Urinary bladder (tissue), 4 donors: ENCODE data around the gene SCGB2B2. TPM values are rescaled to one million over a fixed set of nuclear protein-coding genes. Genes with fewer than 3 reads are reported as not detected.
"Not testable (repeated sequence)": the region's sequence is repeated elsewhere in the genome, so short reads cannot be mapped to it uniquely, and the experiment has no call there.

Experiments
- DNase-seq: peaks from one replicate; pipeline ENCODE4 v3.0.0-alpha.2; 2015; ENCODE audit errors: extremely low spot score
- H3K27ac ChIP-seq: one replicate; pipeline ENCODE4 v1.5.1; 2013; ENCODE audit warnings: low read depth, mild to moderate bottlenecking, moderate library complexity
- H3K36me3 ChIP-seq: one replicate; pipeline ENCODE4 v1.6.1; 2013; ENCODE audit warnings: mild to moderate bottlenecking, moderate library complexity; ENCODE audit not compliant: insufficient read depth
- H3K4me1 ChIP-seq: one replicate; pipeline ENCODE4 v1.6.1; 2013; ENCODE audit warnings: mild to moderate bottlenecking, moderate library complexity; ENCODE audit not compliant: insufficient read depth
- H3K4me3 ChIP-seq: one replicate; pipeline ENCODE4 v1.5.1; 2013; ENCODE audit warnings: low read depth, low read length
- WGBS: extraction: QIAGEN DNeasy Blood & Tissue Kit; methylation state at CpG from one replicate; pipeline ENCODE4 v1.1.7; 2013; 5-methylcytosine and 5-hydroxymethylcytosine counted together
- polyA plus RNA-seq: library from polyadenylated mRNA; stranded (reverse); fragments of 200-250 nt; gene quantifications from one replicate; pipeline ENCODE4 v1.2.3, GENCODE V29; 2013
- total RNA-seq: library from RNA; depleted of rRNA; stranded (reverse); fragments of >200 nt; gene quantifications from one replicate; pipeline ENCODE4 v1.2.3, GENCODE V29; 2014
- donor health status: healthy with polysubstance abuse.
- donor health status: healthy.

Gene SCGB2B2
- total RNA-seq = 0.32 TPM
- polyA plus RNA-seq = 0.20 TPM

DNA sequence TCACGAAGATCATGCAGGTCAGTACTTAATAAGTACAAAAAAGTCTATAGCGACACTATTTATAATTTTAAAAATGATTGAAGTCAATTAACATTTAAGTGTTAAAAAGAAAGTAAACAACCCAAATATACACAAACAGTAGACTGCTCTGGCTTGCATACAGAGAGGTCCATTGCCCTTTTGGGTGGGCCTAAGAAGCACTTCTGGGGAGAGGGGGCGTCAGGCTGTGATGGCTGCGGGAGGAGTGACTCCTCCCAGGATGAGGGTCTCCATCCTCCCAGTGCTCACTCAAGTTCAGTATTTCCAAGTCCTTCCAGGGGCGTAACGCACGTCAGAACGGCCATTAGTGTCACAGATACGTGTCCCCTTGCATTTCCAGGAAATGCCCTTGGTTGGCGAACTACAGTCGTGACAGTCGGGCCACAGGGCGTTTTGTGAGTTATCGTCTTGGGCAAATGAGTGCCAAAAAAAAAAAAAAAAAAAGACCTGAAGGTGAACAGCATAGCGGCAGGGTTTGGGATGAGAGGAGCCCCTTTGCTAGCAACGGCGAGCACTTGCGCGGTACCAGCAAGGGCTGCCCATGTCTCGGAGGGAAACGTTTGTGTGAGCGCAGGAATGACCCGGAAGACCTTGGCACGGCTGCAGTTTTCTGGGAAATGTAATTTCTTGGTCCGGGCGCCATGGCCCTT lies at the start of gene SCGB2B2:
Gene SCGB2B2, minus strand, starts transcription at position 463 of the 689 bp plus-strand sequence. CDS start 82,596 bp downstream, outside the sequence.
- Histone ChIP-seq H3K36me3 (peaks cover 6% of the 10 kb centered on the region), H3K27ac (peak within 1 kb of the TSS; percentile 99), H3K4me1 (no peaks in the 10 kb centered on the region), H3K4me3 (peak within 1 kb of the TSS; percentile 71)
- DNase-seq = peak; percentile 55
- 5% methylated on average over 26 of the region's 26 CpGs for WGBS

- H3K36me3 ChIP-seq = no peaks in the 10 kb centered on the region
- no peaks in the 10 kb centered on the region for H3K4me1 ChIP-seq
- H3K4me3 ChIP-seq = no peak overlapping the region
- H3K27ac ChIP-seq = no peak overlapping the region
- WGBS = 53% methylated on average over 6 of the region's 6 CpGs
- DNase-seq = no peak
These were observed 48.4 kb upstream of the SCGB2B2 start for GRCh38 chr19:34725400-34725799.

DNA sequence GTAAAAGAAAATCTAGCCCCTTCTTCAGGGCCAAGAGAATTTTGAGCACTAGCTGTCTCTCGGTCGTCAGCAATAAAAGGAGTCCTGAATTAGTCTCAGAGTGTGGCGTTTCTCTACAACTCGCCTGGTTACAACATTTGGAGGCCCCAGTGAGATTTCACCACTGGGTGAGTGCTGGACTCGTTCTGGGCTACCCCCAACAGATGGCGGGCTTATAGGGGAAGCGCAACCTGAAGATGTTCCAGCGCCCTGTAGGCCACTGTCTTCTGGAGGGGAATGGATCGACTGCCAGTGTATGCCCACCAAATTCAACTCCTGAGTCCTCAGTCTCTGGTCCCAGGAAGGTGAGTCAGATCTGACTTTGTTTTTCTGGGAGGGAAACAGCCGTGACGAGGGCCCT lies 45.4 kb upstream of the SCGB2B2 start:
- Histone ChIP-seq H3K4me3 (no peak overlapping the region), H3K27ac (no peak overlapping the region), H3K4me1 (no peaks in the 10 kb centered on the region), H3K36me3 (no peaks in the 10 kb centered on the region)
- WGBS = 44% methylated on average over 11 of the region's 11 CpGs
- DNase-seq = no peak

GRCh38 chr19:34715357-34715756 lies 38.4 kb upstream of the SCGB2B2 start:
- DNase-seq = no peak
- Histone ChIP-seq H3K4me3 (no peak overlapping the region), H3K36me3 (no peaks in the 10 kb centered on the region), H3K4me1 (no peaks in the 10 kb centered on the region), H3K27ac (no peak overlapping the region)

DNA sequence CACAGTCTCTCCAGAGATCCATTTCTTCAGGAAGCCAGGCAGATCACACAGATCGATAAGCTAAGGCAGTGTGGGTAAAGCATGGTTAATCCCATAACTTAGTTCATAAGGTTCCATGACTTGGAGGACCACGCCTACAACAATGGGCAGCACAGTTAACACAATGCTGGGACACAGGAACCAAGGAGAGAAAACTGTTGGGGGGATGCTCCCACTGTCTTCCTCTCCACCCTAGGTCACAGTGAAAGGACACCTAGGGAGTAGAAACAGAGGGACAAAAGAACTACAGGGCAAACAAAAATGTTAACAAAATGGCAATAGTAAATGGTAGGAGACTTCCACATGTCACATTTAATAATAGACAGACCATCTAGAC lies 36.3 kb upstream of the SCGB2B2 start:
- no peak overlapping the region for H3K27ac ChIP-seq
- WGBS = 80% methylated on average over 2 of the region's 2 CpGs
- H3K36me3 ChIP-seq = no peaks in the 10 kb centered on the region
- DNase-seq = no peak
- H3K4me1 ChIP-seq = no peaks in the 10 kb centered on the region
- H3K4me3 ChIP-seq = no peak overlapping the region

DNA sequence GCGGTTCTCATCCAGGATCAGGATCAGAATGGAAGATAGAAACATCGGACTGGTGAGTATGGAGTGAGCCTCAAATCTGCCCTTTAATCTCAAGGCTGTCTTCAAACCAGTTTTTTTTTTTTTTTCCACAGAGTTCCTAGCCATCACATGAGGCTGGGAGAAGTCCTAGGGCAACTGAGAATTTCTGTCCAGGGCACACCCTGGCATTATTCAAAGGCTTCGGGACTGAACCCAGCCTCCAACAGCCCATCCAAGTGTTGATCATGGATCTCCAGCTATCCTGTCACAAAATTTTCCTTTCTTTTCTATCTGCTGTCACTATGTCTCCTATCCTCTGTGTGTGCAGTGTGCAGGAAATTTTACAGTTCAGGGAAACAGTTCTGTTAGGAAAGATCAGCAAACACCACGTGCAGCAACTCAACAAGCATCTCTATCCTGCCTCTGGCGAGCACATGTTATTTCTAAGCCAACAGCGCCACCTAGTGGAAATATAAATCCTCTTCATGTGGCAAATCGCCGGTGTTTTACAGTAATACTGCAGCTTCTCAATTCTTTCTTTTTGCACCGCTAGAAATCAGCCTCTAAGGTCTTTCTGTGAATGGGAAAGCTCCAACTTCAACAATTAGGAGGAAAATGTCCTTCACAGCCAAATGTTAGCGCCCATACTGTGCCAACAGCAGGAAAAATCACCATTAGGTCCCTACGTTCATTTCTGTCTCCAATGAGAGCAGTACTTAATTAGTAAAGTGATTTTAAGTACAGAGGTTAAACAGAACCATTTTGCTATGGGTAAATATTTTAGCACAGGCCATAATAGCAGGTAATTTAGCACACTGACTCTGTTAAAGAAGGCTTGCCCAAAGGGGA lies 35.7 kb upstream of the SCGB2B2 start:
- no peaks in the 10 kb centered on the region for H3K36me3 ChIP-seq
- no peak overlapping the region for H3K27ac ChIP-seq
- no peak overlapping the region for H3K4me3 ChIP-seq
- no peak for DNase-seq
- no peaks in the 10 kb centered on the region for H3K4me1 ChIP-seq
- WGBS = 35% methylated on average over 11 of the region's 11 CpGs

GRCh38 chr19:34711890-34712289 lies 34.9 kb upstream of the SCGB2B2 start:
- Histone ChIP-seq H3K4me1 (no peaks in the 10 kb centered on the region), H3K36me3 (no peaks in the 10 kb centered on the region), H3K4me3 (no peak overlapping the region), H3K27ac (no peak overlapping the region)
- WGBS = 58% methylated on average over 6 of the region's 6 CpGs
- no peak for DNase-seq

DNA sequence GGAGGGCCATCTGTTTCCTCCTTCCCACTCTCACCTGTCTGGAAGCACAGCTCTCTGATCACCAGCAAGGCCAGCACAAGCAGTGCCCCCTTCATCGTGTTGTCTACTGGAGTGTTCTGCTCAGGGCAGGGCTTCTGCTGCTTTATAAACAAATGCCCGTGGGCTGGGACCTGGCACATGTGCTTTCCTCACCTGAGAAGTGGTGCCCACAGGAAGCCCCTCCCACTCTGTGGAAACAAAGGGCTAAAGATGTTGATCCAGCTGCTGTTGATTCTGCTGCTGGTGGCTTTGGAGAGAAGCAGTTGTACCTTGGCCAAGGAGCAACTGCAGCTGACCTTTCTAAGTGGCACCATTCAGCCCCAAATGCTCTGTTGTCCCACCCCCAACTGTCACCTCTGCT lies 30.7 kb upstream of the SCGB2B2 start:
- Histone ChIP-seq H3K36me3 (no peaks in the 10 kb centered on the region), H3K4me3 (no peak overlapping the region)
- 70% methylated on average over 2 of the region's 2 CpGs for WGBS

GRCh38 chr19:34692549-34692948 lies 15.6 kb upstream of the SCGB2B2 start:
- H3K4me1 ChIP-seq = no peaks in the 10 kb centered on the region
- DNase-seq = no peak
- no peak overlapping the region for H3K4me3 ChIP-seq
- WGBS = 48% methylated on average over 2 of the region's 2 CpGs
- no peak overlapping the region for H3K27ac ChIP-seq
- H3K36me3 ChIP-seq = no peaks in the 10 kb centered on the region

More for the DNA sequence above, 30.7 kb upstream of the SCGB2B2 start:
- no peak for DNase-seq
- H3K4me1 ChIP-seq = no peaks in the 10 kb centered on the region
- H3K27ac ChIP-seq = no peak overlapping the region

DNA sequence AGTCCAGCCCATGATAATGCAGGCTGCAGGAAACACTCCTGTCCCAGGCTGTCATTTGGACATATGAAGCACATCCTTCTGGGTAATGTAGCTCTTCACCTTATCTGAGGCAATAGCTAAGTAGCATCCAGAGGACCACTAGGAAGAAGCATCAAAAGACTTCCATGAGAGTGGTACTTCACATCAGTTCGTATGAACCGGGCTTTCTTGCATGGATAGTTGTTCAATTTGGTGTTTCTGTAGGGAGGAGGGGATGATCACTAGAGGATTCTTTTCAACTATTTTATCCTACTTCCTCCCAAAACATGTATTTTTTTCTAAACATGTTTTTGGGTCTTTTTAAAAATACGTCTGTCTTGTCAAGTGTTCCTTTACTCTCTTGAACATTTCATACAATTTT lies 13.4 kb upstream of the SCGB2B2 start:
- WGBS = 86% methylated on average over 3 of the region's 3 CpGs
- DNase-seq = no peak

GRCh38 chr19:34688592-34688991 lies 11.6 kb upstream of the SCGB2B2 start:
- DNase-seq = no peak
- Histone ChIP-seq H3K36me3 (no peaks in the 10 kb centered on the region), H3K27ac (no peak overlapping the region), H3K4me1 (no peaks in the 10 kb centered on the region), H3K4me3 (no peak overlapping the region)
- 96% methylated on average over 1 of the region's 1 CpG for WGBS

More for the DNA sequence above, 13.4 kb upstream of the SCGB2B2 start:
- Histone ChIP-seq H3K4me3 (no peak overlapping the region), H3K27ac (no peak overlapping the region), H3K4me1 (no peaks in the 10 kb centered on the region), H3K36me3 (no peaks in the 10 kb centered on the region)

DNA sequence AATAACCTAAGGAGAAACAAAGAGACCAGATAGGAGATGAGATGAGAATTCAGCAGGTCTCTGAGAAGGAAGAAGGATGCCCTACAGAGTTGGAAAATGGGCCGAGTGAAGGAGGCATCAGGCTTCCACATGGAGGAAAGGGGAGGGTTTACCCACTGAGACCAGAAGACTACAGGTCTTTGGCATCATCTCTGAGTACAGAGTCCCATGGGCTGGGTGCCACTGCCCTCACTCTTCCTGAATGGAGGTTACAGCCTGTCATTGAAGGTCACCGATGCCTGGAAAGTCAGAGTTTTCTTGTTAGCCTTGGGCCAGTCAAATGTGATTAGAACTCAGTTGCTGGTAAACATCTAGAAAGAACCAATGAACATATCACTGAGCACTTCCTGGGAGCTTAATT lies 10.4 kb upstream of the SCGB2B2 start:
- Histone ChIP-seq H3K4me1 (no peaks in the 10 kb centered on the region), H3K4me3 (no peak overlapping the region), H3K36me3 (peaks cover 2% of the 10 kb centered on the region), H3K27ac (no peak overlapping the region)
- DNase-seq = no peak
- 62% methylated on average over 2 of the region's 2 CpGs for WGBS

- no peak overlapping the region for H3K4me3 ChIP-seq
- no peak for DNase-seq
- no peak overlapping the region for H3K27ac ChIP-seq
- 91% methylated on average over 5 of the region's 5 CpGs for WGBS
- no peaks in the 10 kb centered on the region for H3K4me1 ChIP-seq
- peaks cover 2% of the 10 kb centered on the region for H3K36me3 ChIP-seq
These were observed 9.5 kb upstream of the SCGB2B2 start for GRCh38 chr19:34686455-34686854.

DNA sequence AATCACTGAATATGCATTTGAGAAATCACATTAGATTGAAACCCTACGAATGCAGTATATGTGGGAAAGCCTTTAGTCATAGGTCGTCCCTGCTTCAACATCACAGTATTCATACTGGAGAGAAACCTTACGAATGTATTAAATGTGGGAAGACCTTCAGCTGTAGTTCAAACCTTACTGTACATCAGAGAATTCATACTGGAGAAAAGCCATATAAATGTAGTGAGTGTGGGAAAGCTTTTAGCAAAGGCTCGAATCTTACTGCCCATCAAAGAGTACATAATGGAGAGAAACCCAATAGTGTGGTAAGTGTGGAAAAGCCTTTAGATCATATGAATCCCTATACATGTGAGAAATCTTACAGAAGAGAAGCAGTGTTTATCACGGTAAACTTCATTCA lies 8.3 kb upstream of the SCGB2B2 start:
- H3K4me3 ChIP-seq, DNase-seq, H3K27ac ChIP-seq, H3K4me1 ChIP-seq, H3K36me3 ChIP-seq: not testable (repeated sequence)
- 97% methylated on average over 5 of the region's 5 CpGs for WGBS
